HepG2 (cell line): ENCODE measurements around the gene KDM5A. TPM values are rescaled to one million over a fixed set of nuclear protein-coding genes. Genes with fewer than 3 reads are reported as not detected.

Experiments
- CHCHD3 ChIP-seq: sonication (generic); formaldehyde crosslinking; IDR thresholded peaks from 2 replicates; pipeline ENCODE4 v1.8.0; 2022; ENCODE audit warnings: mild to moderate bottlenecking, missing genetic modification reagents, moderate library complexity
- EEA1 ChIP-seq: sonication (generic); formaldehyde crosslinking; IDR thresholded peaks from 2 replicates; pipeline ENCODE4 v1.5.1; 2020; ENCODE audit warnings: mild to moderate bottlenecking, missing genetic modification reagents, borderline replicate concordance
- EED ChIP-seq: sonication (generic); formaldehyde crosslinking; IDR thresholded peaks from 2 replicates; pipeline ENCODE4 v1.5.0; 2020; ENCODE audit warnings: mild to moderate bottlenecking, missing genetic modification reagents
- ETV5 ChIP-seq: IDR thresholded peaks from 2 replicates; pipeline ENCODE4 v1.6.1; 2018; ENCODE audit warnings: missing biosample characterization, missing genetic modification reagents, inconsistent platforms, borderline replicate concordance
- ISL2 ChIP-seq: sonication (generic); formaldehyde crosslinking; IDR thresholded peaks from 2 replicates; pipeline ENCODE4 v1.5.0; 2020; ENCODE audit warnings: missing genetic modification reagents
- KDM5A ChIP-seq: fragments of 200-600 bp; sonication (generic); IDR thresholded peaks from 2 replicates; pipeline ENCODE4 v1.7.0; 2018; ENCODE audit warnings: antibody characterized with exemption, mild to moderate bottlenecking, low read length, borderline replicate concordance
- PCBP1 ChIP-seq: fragments of 200-400 bp; formaldehyde crosslinking; IDR thresholded peaks from 2 replicates; pipeline ENCODE4 v1.6.1; 2017; ENCODE audit warnings: mild to moderate bottlenecking, low read depth, low read length, borderline replicate concordance
- PITX1 ChIP-seq: sonication (generic); formaldehyde crosslinking; IDR thresholded peaks from 2 replicates; pipeline ENCODE4 v1.5.1; 2020; ENCODE audit warnings: mild to moderate bottlenecking, missing genetic modification reagents
- ZSCAN21 ChIP-seq: sonication (generic); formaldehyde crosslinking; IDR thresholded peaks from 2 replicates; pipeline ENCODE4 v1.8.0; 2022; ENCODE audit warnings: mild to moderate bottlenecking, missing genetic modification reagents, moderate library complexity, borderline replicate concordance
- ZSCAN29 ChIP-seq: sonication (generic); formaldehyde crosslinking; conservative IDR thresholded peaks from 2 replicates; pipeline ENCODE4 v1.4.0; 2020; ENCODE audit warnings: mild to moderate bottlenecking, missing genetic modification reagents
- polyA plus RNA-seq, 8 experiments: library from polyadenylated mRNA; depleted of rRNA in 3 of 8; stranded (reverse) in 7 of 8; unstranded in 1 of 8; fragments of >200 nt; fragmentation: Illumina TruSeq in 4 of 8; extraction: Trizol in 4 of 8; gene quantifications; 2 replicates each; pipeline versions ENCODE4 v1.2.1 to v1.2.3, GENCODE V29; 2011 to 2016; ENCODE audit warnings: low read depth in 4 of 8, missing spikeins in 1 of 8, mixed read lengths in 1 of 8; ENCODE audit not compliant: insufficient read depth in 1 of 8
- total RNA-seq, 5 experiments: library from RNA; depleted of rRNA; stranded (reverse); fragments of >200 nt; fragmentation: Illumina TruSeq; extraction: Trizol; gene quantifications; 2 replicates each; pipeline ENCODE4 v1.2.3, GENCODE V29; 2016; ENCODE audit warnings: low read depth in 1 of 5
- TF ChIP-seq, protein P1 (sequence below): sonication (generic); formaldehyde crosslinking; conservative IDR thresholded peaks from 2 replicates; pipeline ENCODE4 v1.4.0; 2020; ENCODE audit warnings: missing genetic modification reagents
- TF ChIP-seq, protein P2 (sequence below): sonication (generic); formaldehyde crosslinking; conservative IDR thresholded peaks from 2 replicates; pipeline ENCODE4 v1.8.0; 2022; ENCODE audit warnings: missing genetic modification reagents
- TF ChIP-seq, protein P3 (sequence below): sonication (generic); formaldehyde crosslinking; IDR thresholded peaks from 2 replicates; pipeline ENCODE4 v1.4.0; 2020; ENCODE audit warnings: missing genetic modification reagents
- TF ChIP-seq, protein P4 (sequence below): sonication (generic); formaldehyde crosslinking; IDR thresholded peaks from 2 replicates; pipeline ENCODE4 v1.5.0; 2020; ENCODE audit warnings: mild to moderate bottlenecking, missing genetic modification reagents
- TF ChIP-seq, protein P5 (sequence below): sonication (generic); formaldehyde crosslinking; IDR thresholded peaks from 2 replicates; pipeline ENCODE4 v1.5.0; 2020; ENCODE audit warnings: mild to moderate bottlenecking, missing genetic modification reagents, moderate library complexity

KDM5A gene
- total and polyA plus RNA-seq, 2 of the 13 experiments (the other 11 are each of a cell fraction or from before 2014, with no cell fraction given): 12.0 to 29.2 TPM

DNA sequence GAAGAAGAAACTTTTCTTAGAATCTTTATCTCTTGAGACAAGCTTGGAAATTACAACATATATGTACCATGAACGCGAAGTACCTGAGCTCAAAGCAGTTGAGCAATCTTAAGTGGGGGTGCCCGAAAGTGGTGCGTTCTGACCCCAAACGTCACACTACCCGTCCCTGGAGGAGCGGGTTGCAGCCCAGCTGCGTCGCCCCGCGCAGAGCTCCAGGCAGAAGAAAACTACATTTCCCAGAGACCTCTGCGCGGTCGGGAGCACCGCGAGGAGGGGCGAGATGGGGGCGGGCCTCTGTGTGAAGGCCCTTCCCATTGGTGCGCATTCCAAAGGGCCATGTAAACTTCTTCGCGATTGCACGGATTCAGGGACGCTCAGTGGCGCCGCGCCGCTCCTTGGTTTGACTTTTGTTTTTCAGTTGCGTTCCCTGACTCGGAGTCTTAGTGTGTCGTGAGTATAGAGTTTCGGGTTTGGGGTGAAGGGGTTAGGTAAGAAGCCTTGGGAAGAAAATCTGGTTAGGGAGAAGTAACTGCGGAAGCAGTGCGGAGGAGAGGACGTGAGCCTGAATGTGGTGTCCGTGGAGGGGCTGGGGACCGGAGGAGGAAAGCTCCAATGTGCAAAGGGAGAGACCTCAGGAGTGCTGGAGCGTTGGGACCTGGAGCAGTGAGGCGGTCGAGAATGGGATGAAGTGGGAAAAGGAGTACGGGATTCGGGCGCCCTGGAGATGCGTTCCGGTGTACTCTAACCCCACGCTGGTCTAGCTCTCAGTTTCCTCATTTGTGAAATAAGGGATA, 12.3 kb upstream of the KDM5A start, which contains the start of gene CCDC77 (continued):
- TF ChIP-seq CHCHD3 (no peak), PITX1 (CRISPR knock-in tag) (no peak), ETV5 (CRISPR knock-in tag) (no peak), ISL2 (CRISPR knock-in tag) (no peak), PCBP1 (peak; percentile 91; the same call in 1 of the 2 replicates), EED (CRISPR knock-in tag) (no peak), ZSCAN21 (CRISPR knock-in tag) (peak; percentile 45; the same call in 1 of the 2 replicates), KDM5A (peak; percentile 91), ZSCAN29 (CRISPR knock-in tag) (no peak; the same call in 1 of the 2 replicates), EEA1 (CRISPR knock-in tag) (no peak)
- TF ChIP-seq, protein P1, sequence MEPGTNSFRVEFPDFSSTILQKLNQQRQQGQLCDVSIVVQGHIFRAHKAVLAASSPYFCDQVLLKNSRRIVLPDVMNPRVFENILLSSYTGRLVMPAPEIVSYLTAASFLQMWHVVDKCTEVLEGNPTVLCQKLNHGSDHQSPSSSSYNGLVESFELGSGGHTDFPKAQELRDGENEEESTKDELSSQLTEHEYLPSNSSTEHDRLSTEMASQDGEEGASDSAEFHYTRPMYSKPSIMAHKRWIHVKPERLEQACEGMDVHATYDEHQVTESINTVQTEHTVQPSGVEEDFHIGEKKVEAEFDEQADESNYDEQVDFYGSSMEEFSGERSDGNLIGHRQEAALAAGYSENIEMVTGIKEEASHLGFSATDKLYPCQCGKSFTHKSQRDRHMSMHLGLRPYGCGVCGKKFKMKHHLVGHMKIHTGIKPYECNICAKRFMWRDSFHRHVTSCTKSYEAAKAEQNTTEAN (CRISPR knock-in tag): no peak
- TF ChIP-seq, protein P2, sequence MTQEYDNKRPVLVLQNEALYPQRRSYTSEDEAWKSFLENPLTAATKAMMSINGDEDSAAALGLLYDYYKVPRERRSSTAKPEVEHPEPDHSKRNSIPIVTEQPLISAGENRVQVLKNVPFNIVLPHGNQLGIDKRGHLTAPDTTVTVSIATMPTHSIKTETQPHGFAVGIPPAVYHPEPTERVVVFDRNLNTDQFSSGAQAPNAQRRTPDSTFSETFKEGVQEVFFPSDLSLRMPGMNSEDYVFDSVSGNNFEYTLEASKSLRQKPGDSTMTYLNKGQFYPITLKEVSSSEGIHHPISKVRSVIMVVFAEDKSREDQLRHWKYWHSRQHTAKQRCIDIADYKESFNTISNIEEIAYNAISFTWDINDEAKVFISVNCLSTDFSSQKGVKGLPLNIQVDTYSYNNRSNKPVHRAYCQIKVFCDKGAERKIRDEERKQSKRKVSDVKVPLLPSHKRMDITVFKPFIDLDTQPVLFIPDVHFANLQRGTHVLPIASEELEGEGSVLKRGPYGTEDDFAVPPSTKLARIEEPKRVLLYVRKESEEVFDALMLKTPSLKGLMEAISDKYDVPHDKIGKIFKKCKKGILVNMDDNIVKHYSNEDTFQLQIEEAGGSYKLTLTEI: no peak
- TF ChIP-seq, protein P3, sequence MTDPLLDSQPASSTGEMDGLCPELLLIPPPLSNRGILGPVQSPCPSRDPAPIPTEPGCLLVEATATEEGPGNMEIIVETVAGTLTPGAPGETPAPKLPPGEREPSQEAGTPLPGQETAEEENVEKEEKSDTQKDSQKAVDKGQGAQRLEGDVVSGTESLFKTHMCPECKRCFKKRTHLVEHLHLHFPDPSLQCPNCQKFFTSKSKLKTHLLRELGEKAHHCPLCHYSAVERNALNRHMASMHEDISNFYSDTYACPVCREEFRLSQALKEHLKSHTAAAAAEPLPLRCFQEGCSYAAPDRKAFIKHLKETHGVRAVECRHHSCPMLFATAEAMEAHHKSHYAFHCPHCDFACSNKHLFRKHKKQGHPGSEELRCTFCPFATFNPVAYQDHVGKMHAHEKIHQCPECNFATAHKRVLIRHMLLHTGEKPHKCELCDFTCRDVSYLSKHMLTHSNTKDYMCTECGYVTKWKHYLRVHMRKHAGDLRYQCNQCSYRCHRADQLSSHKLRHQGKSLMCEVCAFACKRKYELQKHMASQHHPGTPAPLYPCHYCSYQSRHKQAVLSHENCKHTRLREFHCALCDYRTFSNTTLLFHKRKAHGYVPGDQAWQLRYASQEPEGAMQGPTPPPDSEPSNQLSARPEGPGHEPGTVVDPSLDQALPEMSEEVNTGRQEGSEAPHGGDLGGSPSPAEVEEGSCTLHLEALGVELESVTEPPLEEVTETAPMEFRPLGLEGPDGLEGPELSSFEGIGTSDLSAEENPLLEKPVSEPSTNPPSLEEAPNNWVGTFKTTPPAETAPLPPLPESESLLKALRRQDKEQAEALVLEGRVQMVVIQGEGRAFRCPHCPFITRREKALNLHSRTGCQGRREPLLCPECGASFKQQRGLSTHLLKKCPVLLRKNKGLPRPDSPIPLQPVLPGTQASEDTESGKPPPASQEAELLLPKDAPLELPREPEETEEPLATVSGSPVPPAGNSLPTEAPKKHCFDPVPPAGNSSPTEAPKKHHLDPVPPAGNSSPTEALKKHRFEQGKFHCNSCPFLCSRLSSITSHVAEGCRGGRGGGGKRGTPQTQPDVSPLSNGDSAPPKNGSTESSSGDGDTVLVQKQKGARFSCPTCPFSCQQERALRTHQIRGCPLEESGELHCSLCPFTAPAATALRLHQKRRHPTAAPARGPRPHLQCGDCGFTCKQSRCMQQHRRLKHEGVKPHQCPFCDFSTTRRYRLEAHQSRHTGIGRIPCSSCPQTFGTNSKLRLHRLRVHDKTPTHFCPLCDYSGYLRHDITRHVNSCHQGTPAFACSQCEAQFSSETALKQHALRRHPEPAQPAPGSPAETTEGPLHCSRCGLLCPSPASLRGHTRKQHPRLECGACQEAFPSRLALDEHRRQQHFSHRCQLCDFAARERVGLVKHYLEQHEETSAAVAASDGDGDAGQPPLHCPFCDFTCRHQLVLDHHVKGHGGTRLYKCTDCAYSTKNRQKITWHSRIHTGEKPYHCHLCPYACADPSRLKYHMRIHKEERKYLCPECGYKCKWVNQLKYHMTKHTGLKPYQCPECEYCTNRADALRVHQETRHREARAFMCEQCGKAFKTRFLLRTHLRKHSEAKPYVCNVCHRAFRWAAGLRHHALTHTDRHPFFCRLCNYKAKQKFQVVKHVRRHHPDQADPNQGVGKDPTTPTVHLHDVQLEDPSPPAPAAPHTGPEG (CRISPR knock-in tag): 0 out of 2 replicates have a peak, but pooled peaks have one; percentile 41
- TF ChIP-seq, protein P4, sequence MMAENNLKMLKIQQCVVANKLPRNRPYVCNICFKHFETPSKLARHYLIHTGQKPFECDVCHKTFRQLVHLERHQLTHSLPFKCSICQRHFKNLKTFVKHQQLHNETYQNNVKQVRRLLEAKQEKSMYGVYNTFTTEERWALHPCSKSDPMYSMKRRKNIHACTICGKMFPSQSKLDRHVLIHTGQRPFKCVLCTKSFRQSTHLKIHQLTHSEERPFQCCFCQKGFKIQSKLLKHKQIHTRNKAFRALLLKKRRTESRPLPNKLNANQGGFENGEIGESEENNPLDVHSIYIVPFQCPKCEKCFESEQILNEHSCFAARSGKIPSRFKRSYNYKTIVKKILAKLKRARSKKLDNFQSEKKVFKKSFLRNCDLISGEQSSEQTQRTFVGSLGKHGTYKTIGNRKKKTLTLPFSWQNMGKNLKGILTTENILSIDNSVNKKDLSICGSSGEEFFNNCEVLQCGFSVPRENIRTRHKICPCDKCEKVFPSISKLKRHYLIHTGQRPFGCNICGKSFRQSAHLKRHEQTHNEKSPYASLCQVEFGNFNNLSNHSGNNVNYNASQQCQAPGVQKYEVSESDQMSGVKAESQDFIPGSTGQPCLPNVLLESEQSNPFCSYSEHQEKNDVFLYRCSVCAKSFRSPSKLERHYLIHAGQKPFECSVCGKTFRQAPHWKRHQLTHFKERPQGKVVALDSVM (CRISPR knock-in tag): no peak
- TF ChIP-seq, protein P5, sequence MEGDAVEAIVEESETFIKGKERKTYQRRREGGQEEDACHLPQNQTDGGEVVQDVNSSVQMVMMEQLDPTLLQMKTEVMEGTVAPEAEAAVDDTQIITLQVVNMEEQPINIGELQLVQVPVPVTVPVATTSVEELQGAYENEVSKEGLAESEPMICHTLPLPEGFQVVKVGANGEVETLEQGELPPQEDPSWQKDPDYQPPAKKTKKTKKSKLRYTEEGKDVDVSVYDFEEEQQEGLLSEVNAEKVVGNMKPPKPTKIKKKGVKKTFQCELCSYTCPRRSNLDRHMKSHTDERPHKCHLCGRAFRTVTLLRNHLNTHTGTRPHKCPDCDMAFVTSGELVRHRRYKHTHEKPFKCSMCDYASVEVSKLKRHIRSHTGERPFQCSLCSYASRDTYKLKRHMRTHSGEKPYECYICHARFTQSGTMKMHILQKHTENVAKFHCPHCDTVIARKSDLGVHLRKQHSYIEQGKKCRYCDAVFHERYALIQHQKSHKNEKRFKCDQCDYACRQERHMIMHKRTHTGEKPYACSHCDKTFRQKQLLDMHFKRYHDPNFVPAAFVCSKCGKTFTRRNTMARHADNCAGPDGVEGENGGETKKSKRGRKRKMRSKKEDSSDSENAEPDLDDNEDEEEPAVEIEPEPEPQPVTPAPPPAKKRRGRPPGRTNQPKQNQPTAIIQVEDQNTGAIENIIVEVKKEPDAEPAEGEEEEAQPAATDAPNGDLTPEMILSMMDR (CRISPR knock-in tag): peak; percentile 59
